Measurements from ENCODE around the gene CEACAM6. TPM values are rescaled to one million over a fixed set of nuclear protein-coding genes. Genes with fewer than 3 reads are reported as not detected.

Gene CEACAM6
- total RNA-seq, 1 donor from 2014 or later: 5.0 TPM

DNA sequence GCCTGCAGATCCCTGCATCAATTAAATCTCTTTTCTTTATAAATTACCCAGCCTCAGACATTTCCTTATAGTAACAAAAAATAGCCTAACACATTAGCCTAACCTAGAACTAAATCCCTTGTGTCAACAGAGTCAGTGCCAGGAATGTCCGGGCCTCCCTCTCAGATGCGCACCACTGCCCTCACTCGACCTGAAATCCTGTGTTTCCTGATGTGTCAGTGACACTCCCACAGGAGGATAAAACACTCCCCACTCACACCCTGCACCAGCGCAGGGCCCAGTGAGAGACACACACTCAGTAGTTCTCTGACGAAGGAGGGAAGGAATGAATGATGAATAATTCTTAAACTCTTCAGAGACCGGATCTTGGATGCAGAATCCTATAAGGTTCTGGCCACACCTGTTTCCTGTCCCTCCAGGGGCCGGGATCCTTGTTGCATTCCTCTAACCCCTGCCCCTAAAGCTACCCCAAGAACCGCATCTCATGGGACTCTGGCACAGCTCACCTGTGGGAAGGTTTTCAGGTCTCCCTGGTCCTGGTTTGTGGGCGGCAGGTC is 44.2 kb downstream of the CEACAM6 start:
- DNase-seq: no peak

- DNase-seq: no peak
These were observed 45.7 kb downstream of the CEACAM6 start for GRCh38 chr19:41801031-41801430.

DNA sequence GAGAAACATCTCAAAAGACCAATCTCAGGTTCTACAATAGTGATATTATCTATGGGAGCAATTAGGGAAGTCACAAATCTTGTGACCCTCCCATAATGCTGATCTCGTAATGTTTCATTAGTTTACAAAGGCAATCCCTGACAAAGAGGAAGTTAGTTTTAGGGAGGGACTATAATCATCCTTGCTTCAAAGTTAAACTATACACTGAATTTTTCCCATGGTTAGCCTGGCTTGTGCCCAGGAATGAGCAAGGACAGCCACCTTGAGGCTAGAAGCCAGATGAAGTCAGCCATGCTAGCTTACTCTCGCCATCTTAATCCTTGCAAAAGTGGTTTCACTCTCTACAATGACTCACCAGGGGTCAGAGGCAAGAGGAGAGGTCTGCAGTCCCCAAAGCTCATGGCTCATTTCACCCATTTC is 46.5 kb downstream of the CEACAM6 start:
- DNase-seq: no peak

GRCh38 chr19:41802770-41803169 is 47.4 kb downstream of the CEACAM6 start:
- no peak for DNase-seq

- no peak for DNase-seq
These were observed 49.0 kb downstream of the CEACAM6 start for GRCh38 chr19:41804336-41804735.

- DNase-seq: no peak
These were observed 51.8 kb downstream of the CEACAM6 start for GRCh38 chr19:41807176-41807575.

DNA sequence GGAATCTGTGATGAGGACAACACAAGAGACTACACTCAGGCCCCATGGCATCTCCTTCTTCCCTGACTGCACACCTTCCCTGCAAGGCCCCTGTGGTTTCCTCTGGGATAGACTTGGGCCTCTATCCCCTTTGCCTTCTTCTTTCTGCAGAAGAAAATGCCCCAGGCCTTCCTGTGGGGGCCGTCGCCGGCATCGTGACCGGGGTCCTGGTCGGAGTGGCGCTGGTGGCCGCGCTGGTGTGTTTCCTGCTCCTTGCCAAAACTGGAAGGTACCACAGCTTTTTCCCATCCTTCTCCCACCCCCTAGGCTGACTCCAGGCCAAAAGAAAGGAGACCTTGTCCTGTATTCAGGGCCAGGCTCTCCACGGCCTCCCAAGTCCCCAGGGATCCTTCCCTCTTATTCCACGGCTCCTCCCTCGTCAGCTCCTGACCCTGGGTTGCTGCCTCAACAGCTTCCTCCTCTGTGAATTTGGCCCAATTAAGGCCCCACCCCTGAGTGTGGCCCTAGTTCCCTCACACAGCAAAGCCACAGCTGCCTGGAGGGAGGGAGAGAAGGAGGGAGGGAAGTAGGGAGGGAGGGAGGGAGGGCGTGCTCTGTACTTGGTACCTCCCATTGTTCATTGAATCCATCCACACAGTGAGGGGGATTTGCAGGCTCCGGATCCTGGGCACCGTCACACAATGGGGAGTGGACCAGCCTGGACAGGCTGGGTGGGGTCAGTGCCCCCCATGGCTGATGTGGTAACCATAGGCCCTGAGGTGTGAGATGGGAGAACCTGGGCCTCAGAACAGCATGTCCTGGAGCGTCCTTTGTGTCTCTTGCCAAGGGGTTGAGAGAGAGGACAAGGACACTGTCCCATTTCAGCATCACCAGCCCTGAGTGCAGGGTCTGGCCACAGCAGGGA is 53.6 kb downstream of the CEACAM6 start:
- DNase-seq: no peak

GRCh38 chr19:41810301-41810700 is 55.0 kb downstream of the CEACAM6 start:
- no peak for DNase-seq

GRCh38 chr19:41811036-41811435 is 55.7 kb downstream of the CEACAM6 start:
- DNase-seq: no peak

DNA sequence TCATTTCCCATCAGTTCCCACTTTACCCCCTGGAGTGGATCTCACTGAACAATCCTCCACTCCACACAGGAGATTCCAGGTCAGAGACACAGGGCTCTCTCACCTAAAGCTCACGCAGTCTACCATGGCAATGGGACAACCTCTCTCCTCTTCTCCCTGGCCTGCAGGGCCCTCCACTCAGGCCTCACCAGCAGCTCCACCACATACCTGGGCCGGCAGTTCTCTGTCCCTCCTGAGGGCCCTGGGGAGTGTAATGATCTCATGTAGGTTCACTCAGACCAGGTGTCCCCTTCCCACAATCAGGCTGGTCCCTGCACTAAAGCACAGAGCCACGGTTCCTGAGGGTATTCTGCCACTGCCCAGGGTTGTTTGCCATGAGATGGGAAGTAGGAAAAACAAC is 56.7 kb downstream of the CEACAM6 start:
- DNase-seq: no peak

DNA sequence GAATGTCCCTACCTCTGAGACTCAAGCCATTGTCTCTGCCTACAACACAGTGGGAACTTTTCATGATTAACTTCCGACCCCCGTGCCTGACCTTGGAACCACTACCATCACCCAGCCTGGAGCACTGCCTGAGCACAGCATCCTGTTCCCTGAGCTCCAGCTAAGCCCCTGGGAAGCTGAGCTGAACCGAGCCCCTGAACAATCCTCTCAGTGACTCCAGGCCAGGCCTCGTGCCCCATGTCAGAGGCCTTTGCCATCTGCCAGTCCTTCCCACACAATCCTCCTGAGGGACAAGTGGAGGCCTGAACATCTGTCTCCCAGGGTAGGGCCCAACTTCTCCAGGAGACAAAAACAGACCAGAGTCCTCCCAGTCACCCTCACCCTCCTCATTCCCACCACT is 58.6 kb downstream of the CEACAM6 start:
- DNase-seq: no peak

- no peak for DNase-seq
These were observed 60.0 kb downstream of the CEACAM6 start for GRCh38 chr19:41815301-41815700.

GRCh38 chr19:41816761-41817160 is 61.4 kb downstream of the CEACAM6 start:
- DNase-seq: no peak

DNA sequence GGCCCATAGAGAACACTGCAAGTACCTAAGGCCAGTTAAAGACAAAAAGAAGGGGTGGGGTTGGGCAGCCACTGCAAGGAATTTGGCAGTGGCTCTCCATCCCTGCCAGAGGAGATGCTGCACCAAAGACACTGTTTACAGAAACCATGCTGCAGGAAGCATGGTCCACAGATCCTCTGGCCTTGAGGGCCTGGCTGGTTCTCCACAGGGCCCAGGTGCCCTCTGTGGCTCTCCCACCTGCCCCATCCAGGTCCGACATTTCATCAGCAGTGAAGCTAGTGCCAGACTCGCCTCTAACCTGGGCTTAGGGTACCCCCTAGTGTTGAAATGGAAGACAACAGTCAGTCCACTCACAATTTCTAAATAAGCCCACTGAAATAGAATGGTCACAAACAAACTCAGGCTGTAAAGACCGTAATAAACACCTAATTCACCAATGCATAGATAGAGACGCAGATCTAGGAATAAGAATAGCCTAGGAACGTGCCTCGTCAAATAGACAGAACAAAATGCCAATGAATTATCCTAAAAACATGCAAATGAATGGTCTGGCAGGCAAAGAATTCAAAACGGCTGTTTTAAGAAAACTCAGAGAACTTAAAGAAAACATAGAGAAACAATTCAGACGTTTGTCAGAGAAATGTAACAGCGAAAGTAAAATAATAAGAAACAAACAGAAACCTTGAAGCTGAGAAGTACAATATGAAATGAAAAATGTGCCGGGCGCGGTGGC is 65.8 kb downstream of the CEACAM6 start:
- no peak for DNase-seq

Other genes with a start within 250 kb of the CEACAM6 start
- gene CEACAM21, start 179.4 kb upstream of the CEACAM6 start, total RNA-seq: 1.2 TPM
- gene CEACAM4, start 128.5 kb upstream of the CEACAM6 start, total RNA-seq: 0.59 TPM
- 0.30 TPM for gene CEACAM7, start 67.3 kb upstream of the CEACAM6 start, total RNA-seq
- gene CEACAM5, start 46.9 kb upstream of the CEACAM6 start, total RNA-seq: 2.4 TPM
- 1.5 TPM for gene CEACAM3, start 41.1 kb downstream of the CEACAM6 start, total RNA-seq
- not detected for gene LYPD4, start 89.2 kb downstream of the CEACAM6 start, total RNA-seq
- not detected for gene DMRTC2, start 89.5 kb downstream of the CEACAM6 start, total RNA-seq
- gene RPS19, start 104.7 kb downstream of the CEACAM6 start, total RNA-seq: 470 TPM
- gene CD79A, start 121.7 kb downstream of the CEACAM6 start, total RNA-seq: 0.79 TPM
- gene ARHGEF1, start 127.7 kb downstream of the CEACAM6 start, total RNA-seq: 34.3 TPM
- gene ERFL, start 172.9 kb downstream of the CEACAM6 start, total RNA-seq: 0.10 TPM
- 68.0 TPM for gene RABAC1, start 203.8 kb downstream of the CEACAM6 start, total RNA-seq
- gene ATP1A3, start 238.7 kb downstream of the CEACAM6 start, total RNA-seq: not detected